ENCODE data around the gene SLF2. TPM values are rescaled to one million over a fixed set of nuclear protein-coding genes. Genes with fewer than 3 reads are reported as not detected.

Gene SLF2
- total and polyA plus RNA-seq, 2 of the 13 experiments (the other 11 are each of a cell fraction or from before 2014, with no cell fraction given) = 12.2 to 48.1 TPM

- TF ChIP-seq ZNF75D (CRISPR knock-in tag; IDR thresholded peaks at IDR 0.05; ENCODE audit: borderline replicate concordance) = no peak
- TF ChIP-seq ZSCAN31 (CRISPR knock-in tag; IDR thresholded peaks at IDR 0.05; ENCODE audit: low read depth) = 0 out of 2 replicates have a peak, but pooled peaks have one; percentile 46
- TF ChIP-seq CREBL2 (CRISPR knock-in tag; IDR thresholded peaks at IDR 0.05; ENCODE audit: borderline replicate concordance) = no peak
- TF ChIP-seq MXD1 (CRISPR knock-in tag; IDR thresholded peaks at IDR 0.05) = peak; percentile 92
- peak; percentile 100 for TF ChIP-seq NR2C2 (CRISPR knock-in tag; IDR thresholded peaks at IDR 0.05; ENCODE audit: borderline replicate concordance)
- peak; percentile 51 for TF ChIP-seq RXRA (CRISPR knock-in tag; IDR thresholded peaks at IDR 0.05)
- peak; percentile 9; the same call in 1 of the 2 replicates for TF ChIP-seq NR2F6 (IDR thresholded peaks at IDR 0.05)
- 0 out of 2 replicates have a peak, but pooled peaks have one; percentile 14 for TF ChIP-seq NR2F6 (CRISPR knock-in tag; IDR thresholded peaks at IDR 0.05)
- TF ChIP-seq TGIF2 (CRISPR knock-in tag; IDR thresholded peaks at IDR 0.05) = peak; percentile 56; the same call in 1 of the 2 replicates
- peak; percentile 76 for TF ChIP-seq BRF2 (CRISPR knock-in tag; IDR thresholded peaks at IDR 0.05)
- TF ChIP-seq MTF2 (CRISPR knock-in tag; IDR thresholded peaks at IDR 0.05; ENCODE audit: borderline replicate concordance) = no peak
- TF ChIP-seq MAF1 (CRISPR knock-in tag; IDR thresholded peaks at IDR 0.05; ENCODE audit: borderline replicate concordance) = 0 out of 2 replicates have a peak, but pooled peaks have one; percentile 40
- TF ChIP-seq BCL3 (CRISPR knock-in tag; IDR thresholded peaks at IDR 0.05) = peak; percentile 56
- no peak for TF ChIP-seq TFAP4 (IDR thresholded peaks at IDR 0.05; ENCODE audit: borderline replicate concordance, low read depth)
- TF ChIP-seq UBTF (CRISPR knock-in tag; IDR thresholded peaks at IDR 0.05) = peak; percentile 75
- 0 out of 2 replicates have a peak, but pooled peaks have one; percentile 4 for TF ChIP-seq ZNF629 (CRISPR knock-in tag; conservative IDR thresholded peaks at IDR 0.05)
- peak; percentile 77; the same call in 1 of the 2 replicates for TF ChIP-seq SALL2 (CRISPR knock-in tag; IDR thresholded peaks at IDR 0.05)
- TF ChIP-seq ZNF501 (CRISPR knock-in tag; IDR thresholded peaks at IDR 0.05) = peak; percentile 96
- no peak for TF ChIP-seq CHD4 (IDR thresholded peaks at IDR 0.05; ENCODE audit: borderline replicate concordance, low read length)
- TF ChIP-seq ZNF326 (CRISPR knock-in tag; IDR thresholded peaks at IDR 0.05; ENCODE audit: borderline replicate concordance) = 0 out of 2 replicates have a peak, but pooled peaks have one; percentile 20
- peak; percentile 61; the same call in 1 of the 2 replicates for TF ChIP-seq AHR (CRISPR knock-in tag; IDR thresholded peaks at IDR 0.05)
- TF ChIP-seq YY1 (IDR thresholded peaks at IDR 0.05; ENCODE audit: insufficient read depth, insufficient replicate concordance, low read depth, low read length) = peak; percentile 40
- no peak for TF ChIP-seq ZNF205 (CRISPR knock-in tag; IDR thresholded peaks at IDR 0.05)
- peak; percentile 62; the same call in 1 of the 2 replicates for TF ChIP-seq KLF9 (CRISPR knock-in tag; IDR thresholded peaks at IDR 0.05; ENCODE audit: low read depth)
Measured at GRCh38 chr10:100986952-100987684, 74.4 kb downstream of the SLF2 start, which contains the start of the genes MRPL43 and TWNK (continued).

All from HepG2 (cell line).